ENCODE results near the gene PTPRE. TPM values are rescaled to one million over a fixed set of nuclear protein-coding genes. Genes with fewer than 3 reads are reported as not detected.

The PTPRE gene
- total RNA-seq, 1 donor from 2014 or later, result 2.6 TPM

- no peak for TF ChIP-seq CTCF (IDR thresholded peaks at IDR 0.05; ENCODE audit: unreplicated experiment)
These were observed 209.3 kb downstream of the PTPRE start for GRCh38 chr10:128116187-128116586.

DNA sequence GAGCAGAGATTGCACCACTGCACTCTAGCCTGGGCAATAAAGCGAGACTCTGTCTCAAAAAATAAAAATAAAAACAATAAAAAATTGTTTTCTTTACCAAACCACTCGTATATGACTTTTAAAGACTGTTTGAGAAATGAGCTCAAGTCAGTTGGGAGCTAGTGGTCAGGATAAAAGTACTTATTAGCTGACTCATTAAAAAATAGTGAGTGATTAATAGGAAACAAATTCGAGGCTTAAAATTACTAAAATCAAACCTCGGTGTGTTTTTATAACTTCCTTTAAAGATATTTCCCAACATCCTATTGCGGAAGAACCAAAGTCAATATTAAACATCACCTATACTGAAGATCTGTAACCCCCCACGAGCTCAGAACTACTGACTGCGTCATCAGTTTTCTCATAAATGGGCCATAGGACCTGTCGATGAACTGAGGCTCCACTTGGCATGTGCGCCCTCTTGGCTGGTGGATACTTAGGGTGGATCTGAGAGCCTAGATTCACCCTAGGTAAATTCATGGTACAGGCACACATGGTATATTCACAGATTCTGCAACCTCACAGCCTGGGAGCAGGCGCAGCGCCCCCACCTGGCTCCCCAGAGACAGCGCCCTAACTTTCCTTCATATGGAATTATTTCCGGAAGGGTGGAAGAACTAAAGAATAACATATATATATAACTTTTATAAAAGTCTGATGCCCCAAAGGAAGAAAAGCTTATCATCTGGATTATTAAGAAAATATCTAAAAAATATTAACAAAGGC lies 210.1 kb downstream of the PTPRE start:
- H3K4me3 Mint-ChIP-seq, result no peak overlapping the region
- H3K9me3 Mint-ChIP-seq, result no peaks in the 10 kb centered on the region
- no peak overlapping the region for H3K27ac Mint-ChIP-seq
- no peaks in the 10 kb centered on the region for H3K4me1 Mint-ChIP-seq
- peaks cover 12% of the 10 kb centered on the region for H3K36me3 Mint-ChIP-seq
- DNase-seq (ENCODE audit: low spot score in 2 of 2, unreplicated experiment in 2 of 2), result no peak
- TF ChIP-seq CTCF (IDR thresholded peaks at IDR 0.05; ENCODE audit: unreplicated experiment), result peak; percentile 17
- no peaks in the 10 kb centered on the region for H3K27me3 Mint-ChIP-seq (ENCODE audit: low read depth)

More at GRCh38 chr10:128116187-128116586, 209.3 kb downstream of the PTPRE start:
- H3K36me3 Mint-ChIP-seq, result peaks cover 15% of the 10 kb centered on the region
- DNase-seq (ENCODE audit: low spot score in 2 of 2, unreplicated experiment in 2 of 2), result no peak
- no peaks in the 10 kb centered on the region for H3K27me3 Mint-ChIP-seq (ENCODE audit: low read depth)
- H3K4me1 Mint-ChIP-seq, result no peaks in the 10 kb centered on the region
- no peak overlapping the region for H3K27ac Mint-ChIP-seq
- no peaks in the 10 kb centered on the region for H3K9me3 Mint-ChIP-seq
- H3K4me3 Mint-ChIP-seq, result no peak overlapping the region

DNA sequence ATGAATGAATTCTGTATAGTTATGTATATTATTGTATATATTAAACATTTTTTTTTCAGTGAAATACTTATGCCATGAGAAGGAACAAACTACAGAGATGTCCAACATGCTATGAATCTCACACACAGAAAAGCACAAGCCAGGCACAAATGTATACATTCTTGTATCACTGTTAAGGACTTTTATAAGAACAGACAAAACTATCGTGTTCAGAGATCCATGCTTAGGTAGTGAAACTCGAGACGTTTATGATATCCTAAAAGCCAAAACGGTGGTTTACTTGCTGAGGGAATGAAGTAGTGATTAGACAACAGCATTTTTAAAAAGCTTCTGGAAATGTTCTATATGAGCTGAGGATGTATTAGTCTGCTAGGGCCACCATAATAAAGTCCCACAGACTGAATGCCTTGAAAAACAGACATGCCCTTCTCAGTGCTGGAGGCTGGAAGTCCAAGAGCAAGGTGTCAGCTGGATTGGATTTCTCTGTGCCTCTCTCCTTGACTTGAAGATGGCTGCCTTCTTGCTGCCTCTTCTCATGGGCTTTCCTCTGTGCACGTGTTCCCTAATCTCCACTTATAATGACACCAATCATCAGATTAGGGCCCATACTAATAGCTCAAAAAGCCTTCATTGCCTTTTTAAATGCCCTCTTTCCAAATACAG lies 215.0 kb downstream of the PTPRE start:
- no peak for TF ChIP-seq CTCF (IDR thresholded peaks at IDR 0.05; ENCODE audit: unreplicated experiment)
- no peaks in the 10 kb centered on the region for H3K27me3 Mint-ChIP-seq (ENCODE audit: low read depth)

GRCh38 chr10:128122931-128123330 lies 216.0 kb downstream of the PTPRE start:
- H3K27ac Mint-ChIP-seq, result no peak overlapping the region
- no peak for DNase-seq (ENCODE audit: low spot score in 2 of 2, unreplicated experiment in 2 of 2)
- peaks cover 10% of the 10 kb centered on the region for H3K36me3 Mint-ChIP-seq
- no peak for TF ChIP-seq CTCF (IDR thresholded peaks at IDR 0.05; ENCODE audit: unreplicated experiment)
- no peak overlapping the region for H3K4me3 Mint-ChIP-seq
- peaks cover 27% of the 10 kb centered on the region for H3K4me1 Mint-ChIP-seq
- no peaks in the 10 kb centered on the region for H3K9me3 Mint-ChIP-seq
- no peaks in the 10 kb centered on the region for H3K27me3 Mint-ChIP-seq (ENCODE audit: low read depth)

More for the DNA sequence above, 215.0 kb downstream of the PTPRE start:
- no peak overlapping the region for H3K27ac Mint-ChIP-seq
- peaks cover 23% of the 10 kb centered on the region for H3K4me1 Mint-ChIP-seq
- H3K36me3 Mint-ChIP-seq, result peaks cover 10% of the 10 kb centered on the region
- no peak for DNase-seq (ENCODE audit: low spot score in 2 of 2, unreplicated experiment in 2 of 2)
- no peak overlapping the region for H3K4me3 Mint-ChIP-seq
- H3K9me3 Mint-ChIP-seq, result no peaks in the 10 kb centered on the region

- Mint-ChIP-seq H3K36me3 (peaks cover 6% of the 10 kb centered on the region), H3K4me1 (peaks cover 27% of the 10 kb centered on the region), H3K4me3 (peak overlapping the region; percentile 88), H3K27me3 (ENCODE audit: low read depth) (no peaks in the 10 kb centered on the region), H3K27ac (no peak overlapping the region), H3K9me3 (no peaks in the 10 kb centered on the region)
- TF ChIP-seq CTCF (IDR thresholded peaks at IDR 0.05; ENCODE audit: unreplicated experiment), result no peak
- DNase-seq (ENCODE audit: low spot score in 2 of 2, unreplicated experiment in 2 of 2), result no peak
These were observed 216.9 kb downstream of the PTPRE start for GRCh38 chr10:128123846-128124245.

Measured in mesothelial cell of epicardium (in vitro differentiated cells).